Cerebellar nuclear complex (tissue), 1 donor: Measurements from ENCODE around the gene KLHL2.

Experiments
- DNase-seq, 2 experiments: peaks; one replicate each; lab custom pipeline; 2025; lab: John Stamatoyannopoulos, UW

Gene KLHL2

GRCh38 chr4:165289423-165289785, 82.0 kb downstream of the KLHL2 start:
- no peak for DNase-seq

GRCh38 chr4:165293061-165293460, 85.7 kb downstream of the KLHL2 start:
- DNase-seq: no peak

DNA sequence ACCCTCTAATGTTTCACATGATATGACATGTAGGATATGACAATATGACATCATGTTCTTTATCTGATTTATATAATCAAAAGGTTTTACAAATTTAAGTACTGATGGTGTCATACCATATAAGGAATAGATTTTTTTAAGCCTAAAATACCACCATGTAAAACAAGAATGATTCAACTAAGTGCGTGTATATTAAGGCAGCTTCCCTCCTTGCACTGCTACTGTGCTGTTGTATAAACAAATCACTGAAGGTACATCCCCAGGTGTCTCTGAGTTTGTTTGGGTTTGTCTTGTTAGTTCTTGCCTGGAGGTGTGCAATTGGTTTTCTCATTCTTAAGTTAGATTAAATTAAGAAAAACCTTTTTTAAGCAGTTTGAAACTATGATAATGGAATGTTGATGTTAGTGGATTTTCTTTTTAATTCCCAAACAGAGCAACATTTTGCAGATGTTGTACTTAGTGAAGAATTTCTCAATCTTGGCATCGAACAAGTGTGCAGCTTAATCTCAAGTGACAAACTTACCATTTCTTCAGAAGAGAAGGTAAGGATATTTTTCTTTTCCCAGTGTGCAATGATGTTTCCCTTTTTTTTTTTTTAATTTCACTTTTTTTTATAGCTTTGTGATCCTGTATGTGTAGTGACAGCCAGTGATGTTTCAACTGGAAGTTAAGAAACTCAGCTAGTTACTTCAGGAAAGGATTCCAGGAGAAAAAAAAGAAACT, 86.7 kb downstream of the KLHL2 start:
- DNase-seq: no peak

GRCh38 chr4:165294907-165295306, 87.5 kb downstream of the KLHL2 start:
- DNase-seq: no peak

GRCh38 chr4:165297626-165298025, 90.3 kb downstream of the KLHL2 start:
- DNase-seq: no peak

DNA sequence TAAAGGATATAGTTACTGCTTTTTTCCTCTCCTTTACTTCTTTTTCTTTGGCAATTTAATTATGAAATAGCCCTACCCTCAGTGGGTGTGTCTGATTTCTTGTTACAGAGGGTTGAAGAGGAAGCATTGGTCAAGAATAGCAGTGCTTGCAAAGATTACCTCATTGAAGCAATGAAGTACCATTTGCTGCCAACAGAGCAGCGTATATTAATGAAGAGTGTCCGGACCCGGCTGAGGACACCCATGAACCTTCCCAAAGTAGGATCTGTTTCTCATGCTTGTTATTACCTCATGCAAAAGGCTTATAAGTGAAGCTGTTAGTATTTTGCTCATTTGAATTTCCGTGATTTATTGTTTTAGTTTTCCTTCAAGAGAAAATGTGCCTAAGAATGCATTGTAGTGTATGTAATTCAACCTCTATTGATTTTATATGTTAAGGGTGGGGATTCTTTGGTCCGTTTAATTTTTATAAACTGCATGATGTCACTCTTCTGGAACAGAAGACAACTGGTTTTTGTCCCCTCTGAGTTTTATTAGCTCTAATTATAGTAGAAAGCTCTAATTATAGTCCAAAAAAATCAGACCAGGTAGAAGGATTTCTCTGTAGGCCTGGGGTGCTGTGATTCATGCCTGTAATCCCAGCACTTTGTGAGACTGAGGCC, 92.2 kb downstream of the KLHL2 start:
- DNase-seq: no peak

DNA sequence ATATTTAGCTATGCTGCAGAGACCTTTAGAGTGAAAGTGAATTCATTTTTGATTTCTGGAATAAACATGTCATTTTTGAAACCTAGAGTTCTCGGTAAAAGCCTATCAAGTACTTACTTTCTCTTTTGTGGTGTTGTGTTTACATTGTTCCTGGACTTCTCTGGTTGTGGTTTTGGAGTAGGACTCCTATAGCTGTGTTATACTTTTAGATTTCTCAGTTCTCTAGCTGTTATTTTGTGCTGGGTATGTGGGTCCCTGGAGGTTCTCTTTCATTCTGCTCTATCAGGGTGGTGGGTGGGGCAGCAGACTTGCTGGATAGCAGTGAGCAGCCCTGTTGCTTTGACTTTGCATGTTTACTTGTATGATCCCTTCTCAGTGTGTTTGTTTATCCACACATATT, 94.5 kb downstream of the KLHL2 start:
- no peak for DNase-seq

- no peak for DNase-seq
Observed at GRCh38 chr4:165302658-165303057, 95.3 kb downstream of the KLHL2 start.

GRCh38 chr4:165308166-165308565, 100.8 kb downstream of the KLHL2 start:
- DNase-seq: no peak

GRCh38 chr4:165308606-165309005, 101.2 kb downstream of the KLHL2 start:
- DNase-seq: no peak

DNA sequence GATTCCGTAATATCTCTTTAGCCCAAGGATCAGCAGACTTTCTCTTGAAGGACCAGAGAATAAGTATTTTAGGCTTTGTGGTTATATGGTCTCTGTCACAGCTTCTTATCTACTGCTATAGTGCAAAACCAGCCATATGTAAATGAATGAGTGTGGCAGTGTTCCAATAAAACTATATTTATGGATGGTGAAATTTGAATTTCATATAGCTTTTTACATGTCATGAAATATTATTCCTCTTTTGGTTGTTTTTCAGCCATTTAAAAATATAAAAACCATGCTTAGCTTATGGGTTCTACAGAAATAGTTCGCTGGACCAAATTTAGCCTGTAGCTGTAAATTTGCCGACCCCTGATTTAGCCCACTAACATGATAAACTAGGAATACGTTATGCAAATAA, 102.1 kb downstream of the KLHL2 start:
- no peak for DNase-seq

GRCh38 chr4:165312506-165312905, 105.1 kb downstream of the KLHL2 start:
- DNase-seq: no peak

- DNase-seq: no peak
Observed at GRCh38 chr4:165319030-165319429, 111.7 kb downstream of the KLHL2 start.

DNA sequence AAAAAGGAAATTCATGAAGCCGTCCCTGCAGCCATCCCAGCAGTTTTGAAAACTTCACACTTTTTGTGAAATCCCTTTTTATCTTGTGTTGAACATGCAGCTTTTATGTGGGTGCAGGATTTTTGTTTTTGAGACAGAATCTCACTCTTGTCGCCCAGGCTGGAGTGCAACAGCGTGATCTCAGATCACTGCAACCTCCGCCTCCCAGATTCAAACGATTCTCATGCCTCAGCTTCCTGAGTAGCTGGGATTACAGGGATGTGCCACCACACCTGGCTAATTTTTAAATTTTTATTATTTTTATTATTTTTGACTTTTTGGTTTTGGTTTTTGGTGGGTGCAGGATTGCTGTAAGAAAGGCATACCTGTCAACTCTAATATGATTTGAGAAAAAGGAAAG, 112.1 kb downstream of the KLHL2 start:
- DNase-seq: no peak

DNA sequence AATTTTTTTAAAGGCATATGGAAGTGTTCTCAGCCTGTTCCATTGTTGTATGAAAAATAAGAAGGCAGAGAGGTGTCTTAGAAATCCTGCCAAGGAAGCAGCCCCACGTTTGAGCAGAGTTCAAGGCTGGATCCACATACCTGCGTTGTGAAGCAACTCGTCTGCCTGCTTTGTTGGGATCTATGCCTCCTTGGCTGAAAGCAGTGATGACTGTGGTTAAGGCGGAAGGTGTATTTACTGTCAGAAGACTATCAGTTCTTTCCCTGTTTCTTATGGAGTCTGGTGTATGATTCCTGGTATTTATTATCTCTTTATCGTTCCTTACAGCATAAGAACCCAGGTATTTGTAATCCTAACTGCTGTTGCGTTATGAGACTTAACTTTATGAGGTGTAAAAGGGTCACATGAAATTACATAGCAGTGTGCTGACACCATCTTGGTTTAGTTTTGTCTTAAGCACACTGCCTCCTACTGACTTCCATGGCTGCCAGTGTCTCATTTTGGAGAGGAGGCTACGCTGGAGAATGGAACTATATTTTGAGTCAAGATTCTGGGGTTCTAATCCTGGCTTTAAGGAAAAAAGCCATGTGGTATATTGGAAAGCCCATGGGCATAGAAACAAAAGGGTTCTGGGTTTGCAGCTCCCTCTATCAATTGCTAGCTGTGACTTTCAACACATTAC, 117.0 kb downstream of the KLHL2 start:
- no peak for DNase-seq

DNA sequence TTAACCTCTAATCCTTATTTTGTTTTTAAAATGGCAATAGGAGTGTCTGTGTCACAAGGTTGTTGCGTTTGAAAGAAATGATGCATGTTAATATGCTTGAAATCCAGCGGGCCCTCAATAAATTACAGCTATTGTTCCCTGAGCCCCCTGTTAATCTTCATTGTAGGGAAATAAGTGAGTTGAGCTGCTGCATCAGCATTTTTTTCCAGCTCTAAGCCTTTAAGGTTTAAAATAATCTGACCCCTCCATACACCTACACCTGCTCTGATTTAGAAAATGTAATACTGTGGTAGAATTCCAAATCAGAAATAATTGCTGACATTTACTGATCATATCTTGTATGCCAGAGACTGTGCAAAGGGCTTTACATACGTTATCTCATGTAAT, 117.5 kb downstream of the KLHL2 start:
- DNase-seq: no peak

DNA sequence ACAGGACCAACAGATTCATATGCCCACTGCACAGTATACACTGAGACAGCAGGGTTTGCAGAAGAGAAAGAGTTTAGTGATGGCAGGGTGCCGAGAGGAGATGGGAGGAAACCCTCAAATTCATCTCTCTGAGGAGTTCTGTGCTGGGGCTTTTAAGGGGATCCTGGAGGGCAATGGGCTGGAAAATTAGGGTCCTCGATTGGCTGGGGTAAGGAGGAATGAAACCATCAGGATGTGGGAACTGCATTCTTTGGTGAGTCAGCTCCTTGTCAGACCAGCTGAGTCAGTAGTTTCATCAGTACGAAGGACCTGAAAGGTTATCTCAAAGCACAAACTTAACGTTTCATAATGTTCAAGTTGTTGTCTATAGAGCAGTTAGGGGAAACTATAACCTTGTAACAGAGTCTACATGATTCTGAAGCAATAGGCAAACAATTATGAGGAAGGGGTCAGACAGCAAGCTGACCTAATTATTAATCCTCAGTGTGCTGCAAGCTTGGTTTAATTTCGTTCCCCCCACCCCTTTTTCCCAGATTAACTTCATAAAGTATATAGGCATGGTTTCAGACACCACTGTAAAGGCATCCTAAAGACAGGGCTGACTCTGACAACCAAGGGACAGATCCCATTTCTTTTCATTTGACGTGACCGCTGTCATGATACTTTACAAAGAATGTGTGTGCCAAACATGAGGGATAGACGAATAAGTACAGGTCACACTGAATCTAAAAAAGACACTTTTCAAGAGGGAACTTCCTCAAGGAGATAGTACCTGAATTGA, 118.6 kb downstream of the KLHL2 start:
- no peak for DNase-seq

DNA sequence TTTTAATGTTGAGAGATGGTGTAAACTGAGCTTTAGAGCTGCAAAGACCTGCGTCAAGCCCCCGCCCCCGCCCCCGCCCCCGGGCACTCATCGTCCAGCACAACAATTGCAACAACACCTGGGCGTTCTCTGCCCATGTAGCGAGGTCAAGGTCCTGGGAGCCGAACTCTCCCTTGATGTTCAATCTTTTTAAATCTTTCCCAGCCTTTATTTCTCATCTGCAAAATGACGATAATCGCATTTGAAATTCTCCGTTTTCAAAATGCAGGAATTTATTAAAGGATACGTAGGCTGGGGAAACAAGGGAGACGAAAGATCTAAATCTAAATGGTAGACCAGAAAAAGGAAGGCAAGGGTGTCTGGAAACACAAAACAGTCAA, 119.5 kb downstream of the KLHL2 start:
- DNase-seq: peak in 1 of 2 experiments; percentile 48

DNA sequence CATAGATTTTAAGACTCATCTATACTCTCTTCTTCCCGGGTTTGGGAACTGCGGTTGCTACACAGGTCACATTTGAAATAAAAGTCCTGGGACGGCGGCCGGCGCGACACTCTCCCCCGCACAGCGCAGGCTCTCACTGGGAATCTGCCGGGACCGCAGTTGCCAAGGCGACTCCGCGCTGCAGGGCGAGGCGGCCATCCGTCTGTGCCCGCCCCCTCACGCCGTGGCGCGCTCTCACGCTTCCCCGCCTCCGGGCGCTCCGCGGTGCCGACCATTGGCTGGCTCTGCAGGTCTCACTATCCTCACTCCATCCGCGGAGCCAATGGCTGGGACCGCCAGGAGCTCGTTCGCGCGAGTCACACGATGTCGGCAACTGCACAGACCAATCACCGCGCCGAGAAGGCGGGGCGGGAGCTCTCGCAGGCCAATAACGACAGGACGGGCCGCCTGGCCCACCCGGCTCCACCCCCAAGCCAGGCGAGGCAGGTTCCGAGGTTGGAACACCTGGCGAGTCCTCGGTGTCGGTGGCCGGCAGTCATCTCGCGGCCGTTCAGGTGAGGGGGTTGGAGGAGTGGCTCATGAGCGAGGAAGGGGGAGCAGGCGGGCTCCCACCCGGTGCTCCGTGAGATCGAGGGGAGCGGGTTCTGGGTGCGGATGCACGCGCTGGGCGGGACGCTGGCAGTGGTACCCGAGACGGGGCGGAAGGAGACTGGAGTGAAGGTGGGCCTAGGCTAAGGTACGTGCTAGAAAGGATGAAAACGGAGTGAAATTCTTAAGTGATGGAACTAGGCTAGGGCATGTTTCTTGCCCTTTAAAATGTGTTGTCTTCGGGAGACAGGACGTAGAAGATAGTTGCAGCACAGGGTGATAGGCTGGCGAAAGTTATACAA, 120.1 kb downstream of the KLHL2 start, which contains the start of gene MSMO1:
MSMO1 (plus strand) TSS at position 459 of the 890 bp plus-strand sequence. CDS start 5,702 bp downstream, outside the sequence.
- DNase-seq: peak; percentile 98 to 100

- no peak for DNase-seq
Observed at GRCh38 chr4:165328101-165328425, 120.7 kb downstream of the KLHL2 start.

- DNase-seq: no peak
Observed at GRCh38 chr4:165328708-165329107, 121.3 kb downstream of the KLHL2 start.

DNA sequence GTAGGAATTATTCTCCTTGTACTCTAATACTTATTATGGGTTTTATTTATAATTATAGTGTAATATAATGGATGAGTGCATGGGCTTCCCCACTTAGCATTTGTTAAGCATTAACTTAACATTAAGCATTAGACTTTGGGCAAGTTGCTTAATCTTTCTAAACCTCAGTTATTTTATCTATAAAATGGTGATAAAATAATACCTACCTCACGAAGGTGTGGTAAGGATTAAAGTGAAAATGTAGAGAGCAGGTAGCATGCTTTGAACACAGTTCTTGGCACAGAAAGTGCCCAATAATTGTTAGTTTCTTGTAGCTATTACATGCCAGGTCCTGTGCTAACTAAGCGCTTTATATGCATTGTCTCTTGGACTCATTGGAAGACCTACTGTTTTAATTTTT, 122.7 kb downstream of the KLHL2 start:
- DNase-seq: no peak
